GM19324 (cell line): ENCODE results near the gene BARD1.
"Not testable (repeated sequence)": the region's sequence is repeated elsewhere in the genome, so short reads cannot be mapped to it uniquely, and the experiment has no call there.

Experiments
- ATAC-seq: cut with Tn5 transposase; IDR thresholded peaks from one replicate; pipeline ENCODE4 v1.9.1; 2021; ENCODE audit warnings: mild to moderate bottlenecking, moderate library complexity; ENCODE audit not compliant: unreplicated experiment, low FRiP score

The BARD1 gene

DNA sequence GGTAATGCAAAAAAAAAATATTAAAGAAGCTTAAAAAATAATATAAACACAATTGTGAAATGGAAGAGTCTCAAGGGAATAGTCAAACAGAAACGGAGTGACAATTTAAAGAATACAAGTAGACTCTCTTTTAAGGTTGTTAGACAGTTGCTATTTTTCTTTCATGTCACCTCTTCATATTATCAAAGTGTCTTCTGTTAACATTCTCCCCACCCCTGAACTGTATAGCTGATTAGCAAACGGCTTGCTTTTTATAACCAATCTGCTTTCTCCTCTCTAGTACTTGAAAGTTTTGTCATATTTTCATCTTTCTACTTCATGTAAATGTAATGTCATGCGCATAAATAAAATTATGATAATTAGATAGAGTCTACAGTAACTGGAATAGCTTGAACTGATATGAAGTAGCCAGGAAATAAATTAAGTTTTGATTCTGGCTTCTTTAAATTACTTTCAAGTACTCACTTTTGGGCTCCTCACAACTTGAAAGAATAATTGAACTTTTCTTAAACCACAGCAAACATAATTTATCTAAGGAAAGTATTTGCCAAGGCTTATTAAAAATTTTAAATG, 37.0 kb downstream of the BARD1 start:
- ATAC-seq = no peak

DNA sequence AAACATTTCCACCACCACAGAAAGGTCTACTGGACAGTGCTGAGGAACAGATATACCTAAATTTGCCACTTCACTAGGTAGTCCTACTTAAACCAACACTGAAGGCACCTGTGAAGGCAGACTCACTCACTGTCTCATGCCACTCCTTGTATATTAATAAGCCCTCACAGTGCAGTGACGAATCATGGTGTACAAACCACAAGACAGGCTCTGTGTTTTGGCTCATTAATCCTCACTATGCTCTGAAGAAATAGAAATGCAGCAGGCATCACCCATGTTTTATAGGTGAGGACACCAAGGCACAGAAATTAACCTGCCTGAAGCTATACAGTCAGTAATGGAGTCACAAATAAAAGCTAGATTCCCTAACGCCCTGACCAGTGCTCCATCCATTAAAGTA, 44.3 kb downstream of the BARD1 start:
- ATAC-seq = no peak

- no peak for ATAC-seq
Observed at GRCh38 chr2:214753455-214753854, 56.0 kb downstream of the BARD1 start.

- ATAC-seq = no peak
Observed at GRCh38 chr2:214750529-214750928, 59.0 kb downstream of the BARD1 start.

- ATAC-seq = no peak
Observed at GRCh38 chr2:214747992-214748391, 61.5 kb downstream of the BARD1 start.

DNA sequence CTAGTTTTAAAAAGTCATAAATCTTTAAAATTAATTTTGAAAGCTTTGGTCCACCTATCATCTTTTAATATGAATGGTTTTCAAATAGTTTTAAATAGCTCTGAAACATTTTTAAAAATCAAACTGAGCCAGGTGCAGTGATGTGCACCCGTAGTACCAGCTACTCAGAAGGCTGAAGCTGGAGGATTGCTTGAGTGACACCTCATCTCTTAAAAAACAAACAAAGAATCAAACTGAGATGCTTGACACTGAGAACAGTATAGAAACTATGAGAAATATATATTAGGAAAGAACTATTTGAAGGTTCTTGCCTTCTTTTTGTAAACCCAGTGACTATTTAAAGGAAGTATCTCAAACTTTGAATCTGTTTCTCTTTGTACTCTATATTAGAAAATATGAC, 67.4 kb downstream of the BARD1 start:
- ATAC-seq = no peak

DNA sequence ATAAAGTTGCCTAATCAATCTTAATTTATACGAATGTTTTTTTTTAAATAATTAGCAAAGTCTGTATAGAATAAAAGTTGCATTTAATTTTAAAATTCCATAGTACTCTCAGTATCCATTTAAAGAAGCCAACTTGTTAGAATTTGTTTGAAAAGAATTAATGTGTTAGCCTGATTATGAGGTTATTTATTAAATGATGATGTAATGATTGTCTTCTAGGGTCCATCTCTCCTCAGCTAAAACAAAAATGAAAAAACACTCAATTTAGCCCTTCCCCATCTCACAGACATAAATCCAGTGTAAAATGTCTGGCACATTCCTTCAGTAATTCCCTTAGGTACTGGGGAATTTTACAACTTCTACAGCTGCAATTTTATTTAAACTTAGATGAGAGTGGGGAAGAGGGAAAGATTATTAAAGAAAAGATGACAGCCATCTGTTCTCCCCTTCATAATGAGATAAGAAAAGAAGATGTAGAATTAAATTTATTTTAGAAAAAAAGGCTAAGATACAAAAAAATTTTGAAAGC, 68.6 kb downstream of the BARD1 start:
- no peak for ATAC-seq

GRCh38 chr2:214737188-214737587, 72.3 kb downstream of the BARD1 start:
- ATAC-seq = peak; percentile 96

- no peak for ATAC-seq
Observed at GRCh38 chr2:214730800-214731407, 78.6 kb downstream of the BARD1 start.

GRCh38 chr2:214730248-214730647, 79.2 kb downstream of the BARD1 start:
- no peak for ATAC-seq

GRCh38 chr2:214724741-214725140, 84.7 kb downstream of the BARD1 start:
- ATAC-seq = no peak

DNA sequence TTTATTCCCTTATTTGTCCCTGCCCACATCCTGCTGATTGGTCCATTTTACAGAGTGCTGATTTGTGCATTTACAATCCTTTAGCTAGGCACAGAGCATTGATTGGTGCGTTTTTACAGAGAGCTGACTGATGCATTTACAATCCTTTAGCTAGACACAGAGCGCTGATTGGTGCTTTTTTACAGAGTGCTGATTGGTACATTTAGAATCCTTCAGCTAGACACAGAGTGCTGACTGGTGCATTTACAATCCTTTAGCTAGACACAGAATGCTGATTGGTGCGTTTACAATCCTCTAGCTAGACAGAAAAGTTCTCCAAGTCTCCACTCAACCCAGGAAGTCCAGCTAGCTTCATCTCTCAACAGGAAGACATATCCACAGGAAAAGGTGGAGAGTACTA, 91.6 kb downstream of the BARD1 start:
- ATAC-seq = not testable (repeated sequence)

DNA sequence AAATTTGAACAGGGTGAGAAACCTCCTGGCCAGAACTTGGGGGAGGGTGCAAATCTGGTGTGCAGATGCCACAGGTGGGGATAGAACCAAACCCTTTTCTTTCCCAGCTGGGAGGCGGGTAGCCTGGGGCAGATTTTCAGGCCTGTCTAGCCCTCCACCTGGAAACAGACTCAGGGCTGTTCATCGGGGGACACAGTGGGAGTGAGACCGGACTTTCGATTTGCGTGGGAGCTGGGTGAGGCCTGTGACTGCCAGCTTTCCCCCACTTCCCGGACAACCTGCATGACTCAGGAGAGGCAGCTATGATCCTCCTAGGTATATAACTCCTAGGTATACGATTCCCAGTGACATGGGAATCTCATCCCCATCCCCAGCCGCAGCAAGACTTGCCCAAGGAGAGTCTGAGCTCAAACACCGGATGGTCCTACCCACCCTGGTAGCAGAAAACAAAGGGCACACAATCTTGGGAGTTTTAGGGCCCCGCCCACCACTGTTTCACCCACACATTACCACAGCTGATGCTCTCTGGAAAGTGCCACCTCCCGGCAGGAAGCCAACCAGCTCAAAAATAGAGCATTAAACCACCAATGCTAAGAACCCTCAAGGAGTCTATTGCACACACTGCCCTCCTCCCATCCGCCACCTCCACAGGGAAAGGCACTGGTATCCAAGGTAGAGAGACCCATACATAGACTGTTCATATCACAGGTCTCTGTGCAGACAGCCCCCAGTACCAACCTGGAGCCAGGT, 92.5 kb downstream of the BARD1 start:
- no peak for ATAC-seq

DNA sequence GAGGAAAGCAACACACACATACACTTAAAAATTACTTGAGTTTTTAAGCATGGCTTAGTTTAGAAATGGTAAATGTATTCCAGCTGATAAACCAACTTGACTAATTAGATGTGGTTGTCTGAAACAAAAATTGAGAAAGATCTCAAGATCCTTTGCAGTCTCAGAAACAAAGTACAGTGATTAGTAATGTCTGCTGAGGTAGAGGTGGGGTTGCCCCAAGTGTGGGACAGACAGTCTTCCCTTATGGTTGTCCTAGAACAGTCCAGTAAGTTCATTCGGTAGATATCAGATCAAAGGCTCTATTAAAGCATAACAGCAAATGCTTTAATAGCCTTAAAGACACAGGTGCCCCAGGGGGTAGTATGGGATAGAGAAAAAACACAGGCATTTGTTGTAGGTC, 94.5 kb downstream of the BARD1 start:
- ATAC-seq = no peak

- ATAC-seq = no peak
Observed at GRCh38 chr2:214713080-214713830, 96.2 kb downstream of the BARD1 start.

GRCh38 chr2:214710729-214711128, 98.8 kb downstream of the BARD1 start:
- no peak for ATAC-seq

DNA sequence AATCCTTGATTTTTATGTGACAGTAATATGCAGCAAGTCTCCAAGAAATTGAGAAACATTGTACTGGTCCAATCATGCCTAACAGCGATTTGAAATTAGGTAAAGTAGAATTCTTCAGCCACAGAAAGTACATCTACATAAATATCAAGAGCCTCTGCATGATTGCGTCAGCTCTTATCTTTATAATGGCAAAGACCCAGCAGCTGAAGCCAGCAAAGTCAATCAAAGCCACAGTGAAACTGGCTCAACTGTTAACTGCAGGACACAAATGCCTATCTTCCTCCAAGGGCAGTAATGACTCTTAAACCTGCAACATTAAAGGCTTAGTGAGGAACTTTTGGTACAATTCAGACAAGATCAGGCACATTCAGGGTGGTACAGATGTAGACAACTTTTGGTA, 102.5 kb downstream of the BARD1 start:
- ATAC-seq = no peak

- no peak for ATAC-seq
Observed at GRCh38 chr2:214699236-214699635, 110.2 kb downstream of the BARD1 start.

- ATAC-seq = no peak
Observed at GRCh38 chr2:214696681-214697080, 112.8 kb downstream of the BARD1 start.

DNA sequence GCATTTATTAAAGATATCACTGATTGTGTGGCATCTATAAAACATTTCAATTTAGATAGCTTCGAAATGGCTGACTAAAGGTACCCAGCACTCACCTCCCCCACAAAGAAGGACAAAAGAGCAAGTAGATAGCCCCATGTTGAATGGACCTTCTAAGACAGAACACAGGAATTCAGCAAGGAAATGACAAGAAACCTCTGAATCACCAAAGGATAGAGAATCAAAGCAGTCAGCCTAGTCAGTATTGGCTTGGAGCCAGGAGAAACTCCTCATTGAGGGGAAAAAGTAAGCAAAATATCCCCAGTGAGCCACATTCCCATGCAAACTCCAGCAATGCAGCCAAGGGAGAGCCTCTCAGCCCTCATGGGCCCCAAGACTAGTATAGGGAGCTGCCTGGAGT, 113.7 kb downstream of the BARD1 start:
- no peak for ATAC-seq

GRCh38 chr2:214683557-214683956, 125.9 kb downstream of the BARD1 start:
- ATAC-seq = peak; percentile 73
